Iris pigment epithelial cell (primary cell): ENCODE data around the gene ACTG1.

Source experiments
- DNase-seq: peaks from one replicate; pipeline ENCODE4 v3.0.0-alpha.2; 2011; ENCODE audit warnings: low read depth

ACTG1 gene

GRCh38 chr17:81545160-81545949 lies 32.8 kb upstream of the ACTG1 start:
- no peak for DNase-seq

GRCh38 chr17:81544281-81544974 lies 31.8 kb upstream of the ACTG1 start:
- DNase-seq, result no peak

- DNase-seq, result no peak
Measured at GRCh38 chr17:81543756-81544155, 31.2 kb upstream of the ACTG1 start.

DNA sequence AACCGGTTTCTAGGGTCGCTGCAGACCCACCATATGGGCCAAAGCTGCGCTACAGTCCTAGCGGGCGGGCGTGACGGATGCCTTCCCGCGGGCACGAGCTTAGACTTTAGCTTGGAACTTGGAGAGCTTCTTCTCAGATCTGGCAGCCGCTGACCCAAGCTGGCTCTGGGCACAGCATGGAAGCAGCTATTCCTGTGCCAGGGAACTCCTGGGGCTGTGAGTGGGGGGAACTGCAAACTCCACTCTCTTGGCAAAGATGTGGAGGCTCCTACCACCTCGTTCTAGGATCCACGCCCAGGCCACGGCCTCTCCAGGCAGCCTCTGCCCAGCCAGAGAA lies 30.7 kb upstream of the ACTG1 start:
- no peak for DNase-seq

DNA sequence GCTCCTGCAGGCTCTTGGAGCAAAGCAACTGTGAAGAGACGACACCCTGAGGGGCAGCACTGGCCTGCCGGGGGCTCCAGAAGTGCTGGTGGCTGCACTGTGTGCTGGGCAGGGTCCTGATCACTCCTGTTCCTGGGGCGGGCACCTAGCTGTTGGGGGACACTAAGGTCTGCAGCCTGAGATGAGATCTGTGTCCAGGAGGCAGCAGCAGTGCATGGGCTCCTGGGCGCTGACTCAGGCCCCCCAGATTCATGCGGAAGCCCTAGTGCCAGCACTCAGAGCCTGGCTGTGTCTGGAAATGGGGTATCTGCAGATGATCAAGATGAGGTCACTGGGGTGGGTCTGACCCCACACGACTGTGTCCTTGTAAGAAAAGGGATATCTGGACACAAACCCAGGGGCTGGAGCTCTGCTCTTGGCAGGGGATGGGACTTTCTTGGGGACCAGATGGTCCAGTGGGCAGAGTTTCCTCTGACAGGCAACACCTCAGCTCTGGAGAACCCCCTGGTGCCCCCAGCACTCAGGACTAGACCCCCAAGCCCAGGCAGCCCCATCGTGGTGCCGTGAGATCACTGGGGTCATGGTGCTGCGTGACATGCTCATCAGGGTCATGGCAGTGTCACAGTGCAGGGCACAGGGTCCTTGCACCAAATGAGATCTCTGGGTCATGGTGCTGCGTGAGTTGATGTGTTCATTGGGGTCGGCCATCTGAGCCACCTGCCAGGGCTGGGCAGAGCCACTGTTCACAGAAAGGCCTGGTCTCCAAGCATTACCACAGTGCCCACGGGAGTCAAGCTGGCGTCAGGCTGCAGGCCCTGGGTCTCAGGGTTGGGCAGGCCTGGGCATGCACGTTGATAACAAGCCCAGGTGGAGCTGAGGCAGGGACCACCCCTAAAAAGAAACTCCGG lies 30.1 kb upstream of the ACTG1 start:
- no peak for DNase-seq

DNA sequence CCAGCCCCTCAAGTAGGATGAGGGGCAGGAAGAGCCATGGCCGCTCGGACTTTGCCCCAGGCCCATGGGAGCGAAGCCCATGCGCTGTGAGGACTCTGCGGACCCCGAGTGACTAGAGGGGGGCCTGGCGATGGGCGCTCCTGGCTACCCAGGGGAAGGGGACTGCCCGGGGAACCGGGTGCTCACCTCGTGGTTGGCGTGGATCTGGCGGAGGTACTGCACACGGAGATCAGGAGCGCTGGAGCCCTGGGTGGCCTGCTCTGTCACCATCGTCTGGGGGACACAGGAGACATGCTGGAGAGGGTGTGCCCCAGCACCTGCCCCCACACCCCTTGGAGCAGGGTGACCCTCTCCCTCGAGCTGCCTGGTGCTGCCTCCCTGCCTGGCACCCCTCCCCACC lies 28.5 kb upstream of the ACTG1 start:
- no peak for DNase-seq

GRCh38 chr17:81540676-81541027 lies 28.1 kb upstream of the ACTG1 start:
- no peak for DNase-seq

- no peak for DNase-seq
Measured at GRCh38 chr17:81539961-81540675, 27.5 kb upstream of the ACTG1 start.

DNA sequence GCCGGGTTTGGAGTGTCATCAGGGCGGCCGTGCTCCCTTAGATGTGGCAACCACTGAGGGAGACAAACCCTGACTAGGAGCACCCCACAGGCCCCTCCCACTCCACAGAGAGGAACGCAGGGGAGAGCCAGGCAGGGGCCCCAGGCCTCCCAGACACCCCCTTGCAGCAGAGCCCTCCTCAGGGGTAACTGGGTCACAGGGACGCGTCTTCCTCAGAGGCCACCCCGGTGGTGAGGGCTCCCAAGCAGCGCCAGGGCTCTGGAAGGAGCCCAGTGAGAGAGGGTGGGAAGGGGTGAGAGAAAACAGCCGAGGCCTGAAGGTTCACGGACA lies 26.9 kb upstream of the ACTG1 start:
- DNase-seq, result no peak

GRCh38 chr17:81538651-81539570 lies 26.3 kb upstream of the ACTG1 start:
- DNase-seq, result no peak

DNA sequence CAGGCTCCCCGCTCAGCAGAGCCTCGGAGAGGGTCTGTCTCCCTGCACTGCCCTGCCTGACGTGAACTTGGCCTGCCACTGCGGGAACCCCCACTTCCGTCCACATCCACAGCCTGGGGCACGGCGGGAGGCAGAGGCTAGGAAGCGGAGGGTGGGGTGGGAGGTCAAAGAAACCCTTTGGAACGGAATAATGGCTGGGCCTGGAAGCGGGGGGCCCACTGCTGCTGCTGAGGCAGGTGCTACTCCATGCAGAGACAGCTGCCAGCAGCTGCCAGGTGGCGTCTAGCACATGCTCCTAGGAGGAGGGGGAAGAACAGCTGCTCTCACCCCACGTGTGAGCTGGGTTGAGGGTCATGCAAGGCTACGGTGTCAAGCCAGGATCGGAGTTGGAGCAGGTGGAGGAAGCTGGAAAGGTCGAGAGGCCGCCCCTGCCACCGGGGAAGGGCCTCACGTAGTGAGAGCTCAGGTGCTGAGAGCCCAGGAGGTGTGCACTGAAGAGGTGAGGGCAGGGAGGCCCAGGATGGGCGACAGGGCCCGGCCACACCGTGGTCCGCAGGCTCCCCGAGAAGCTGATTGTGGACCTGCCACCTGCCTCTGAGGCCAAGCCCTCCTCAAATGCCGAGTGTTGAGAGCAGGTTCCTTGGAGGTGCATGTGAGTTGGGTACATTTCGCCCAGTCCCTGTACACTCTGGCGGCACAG lies 25.4 kb upstream of the ACTG1 start:
- no peak for DNase-seq

- DNase-seq, result no peak
Measured at GRCh38 chr17:81537343-81537855, 24.8 kb upstream of the ACTG1 start.

GRCh38 chr17:81536299-81537290 lies 24.0 kb upstream of the ACTG1 start:
- no peak for DNase-seq

- no peak for DNase-seq
Measured at GRCh38 chr17:81535480-81536298, 23.1 kb upstream of the ACTG1 start.

GRCh38 chr17:81535007-81535328 lies 22.4 kb upstream of the ACTG1 start:
- no peak for DNase-seq

DNA sequence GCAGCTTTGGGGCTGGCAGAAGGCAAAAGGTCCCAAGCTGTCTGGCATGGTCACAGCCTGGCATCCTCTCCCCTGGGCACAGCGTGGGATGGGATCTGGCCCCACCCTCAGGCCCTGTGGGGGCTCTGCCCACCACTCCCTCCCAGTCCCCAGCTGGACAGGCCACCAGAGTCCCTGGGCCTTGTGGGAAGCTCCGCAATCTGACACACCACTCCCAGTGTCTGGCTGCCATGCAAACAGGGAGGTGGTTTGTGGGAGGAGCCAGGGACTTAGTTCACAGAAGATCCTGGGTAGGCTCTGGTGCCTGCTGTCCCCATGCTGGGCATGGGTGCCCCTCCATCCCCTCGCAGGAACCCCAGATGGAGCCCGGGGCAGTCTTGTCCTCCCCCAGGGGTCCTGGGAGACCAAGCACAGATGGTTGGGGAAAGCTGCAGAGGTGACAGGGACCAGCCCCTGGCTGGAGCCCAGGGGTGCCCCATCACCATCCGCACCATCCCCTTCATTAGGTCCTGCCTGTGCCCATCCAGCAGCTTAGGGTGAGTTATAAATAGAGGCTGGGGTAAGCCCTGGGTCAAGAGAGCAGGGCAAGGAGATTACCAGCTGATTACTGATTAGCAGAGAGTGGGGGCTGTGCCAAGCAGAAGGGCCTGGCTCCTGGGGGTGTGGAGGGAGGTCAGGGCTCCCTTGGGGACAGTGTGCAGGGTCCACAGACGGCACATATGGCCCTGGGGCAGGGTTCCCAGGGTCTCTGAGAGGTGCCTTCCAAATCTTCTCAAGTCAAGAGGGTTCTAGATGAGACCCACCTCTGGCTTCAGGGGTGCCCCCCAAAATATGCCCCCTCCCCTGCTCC lies 21.8 kb upstream of the ACTG1 start:
- no peak for DNase-seq

DNA sequence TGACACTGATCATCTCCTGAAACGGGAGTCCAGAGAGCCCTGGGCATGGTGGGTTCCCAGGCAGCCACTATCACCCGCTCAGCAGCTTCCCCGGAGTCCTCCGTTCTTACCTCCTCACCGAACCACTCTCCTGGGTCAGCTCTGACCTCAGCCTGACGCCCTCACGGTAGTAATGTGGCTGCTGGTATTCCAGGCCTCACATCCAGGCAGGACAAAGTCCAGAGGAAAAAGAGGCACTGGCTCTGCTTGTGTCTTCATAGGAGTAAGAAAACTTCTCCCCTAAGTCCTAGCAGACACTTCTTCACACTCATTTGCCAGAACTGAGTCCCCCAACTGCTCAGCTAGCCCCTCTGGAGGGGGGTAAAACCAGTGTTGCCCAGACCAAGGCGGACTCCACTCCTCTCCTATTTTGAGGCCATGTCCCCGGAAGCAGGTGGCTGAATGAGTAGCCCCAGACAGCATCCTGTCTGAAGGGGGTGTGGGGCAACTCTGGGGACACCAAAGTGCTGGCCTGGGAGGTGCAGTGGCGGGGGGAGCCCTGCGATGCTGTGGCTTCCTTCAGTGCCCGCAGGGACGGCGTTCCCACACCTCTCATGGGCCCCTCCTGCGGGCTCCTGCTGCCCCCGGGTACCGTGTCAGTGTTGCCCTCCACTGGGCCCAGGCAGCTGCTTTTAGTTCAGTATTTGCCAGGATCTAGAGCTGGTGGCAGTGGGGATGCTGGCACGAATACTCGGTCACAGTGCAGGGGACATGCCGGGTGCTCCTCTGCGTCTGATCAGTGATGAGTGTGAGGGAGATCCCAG lies 20.9 kb upstream of the ACTG1 start:
- no peak for DNase-seq
